HT-29 (cell line): ENCODE measurements around the gene TCF15. TPM values are rescaled to one million over a fixed set of nuclear protein-coding genes. Genes with fewer than 3 reads are reported as not detected.
"Not testable (repeated sequence)": the region's sequence is repeated elsewhere in the genome, so short reads cannot be mapped to it uniquely, and the experiment has no call there.

Experiments
- DNase-seq: peaks from one replicate; pipeline ENCODE4 v3.0.0-alpha.2; 2015; ENCODE audit warnings: low spot score
- total RNA-seq: library from RNA; depleted of rRNA; stranded (reverse); fragments of >200 nt; shearing (Covaris generic); gene quantifications from 2 replicates; pipeline ENCODE4 v1.2.3, GENCODE V29; 2014

Gene TCF15
- total RNA-seq, 1 experiment from 2014 or later = not detected

GRCh38 chr20:642398-643174 is 32.5 kb upstream of the TCF15 start:
- no peak for DNase-seq

GRCh38 chr20:642013-642397 is 31.9 kb upstream of the TCF15 start:
- not testable (repeated sequence) for DNase-seq

GRCh38 chr20:641516-641875 is 31.4 kb upstream of the TCF15 start:
- DNase-seq = no peak

GRCh38 chr20:640674-641515 is 30.8 kb upstream of the TCF15 start:
- DNase-seq = no peak

GRCh38 chr20:638579-638978 is 28.5 kb upstream of the TCF15 start:
- DNase-seq = no peak

GRCh38 chr20:637559-637958 is 27.4 kb upstream of the TCF15 start:
- DNase-seq = no peak

GRCh38 chr20:635893-636338 is 25.8 kb upstream of the TCF15 start:
- DNase-seq = no peak

- no peak for DNase-seq
These were observed 25.2 kb upstream of the TCF15 start for GRCh38 chr20:635028-635892.

- DNase-seq = no peak
These were observed 24.2 kb upstream of the TCF15 start for GRCh38 chr20:634148-634925.

- no peak for DNase-seq
These were observed 21.0 kb upstream of the TCF15 start for GRCh38 chr20:631101-631500.

GRCh38 chr20:626579-626978 is 16.5 kb upstream of the TCF15 start:
- no peak for DNase-seq

GRCh38 chr20:625360-625932 is 15.3 kb upstream of the TCF15 start:
- DNase-seq = no peak

GRCh38 chr20:623704-624103 is 13.6 kb upstream of the TCF15 start:
- no peak for DNase-seq

GRCh38 chr20:623021-623420 is 12.9 kb upstream of the TCF15 start:
- no peak for DNase-seq

GRCh38 chr20:622161-622560 is 12.1 kb upstream of the TCF15 start:
- DNase-seq = no peak

- DNase-seq = no peak
These were observed 11.1 kb upstream of the TCF15 start for GRCh38 chr20:621125-621756.

- DNase-seq = no peak
These were observed 10.1 kb upstream of the TCF15 start for GRCh38 chr20:620246-620645.

- DNase-seq = no peak
These were observed 8.9 kb upstream of the TCF15 start for GRCh38 chr20:618980-619379.

GRCh38 chr20:617934-618690 is 8.0 kb upstream of the TCF15 start:
- no peak for DNase-seq

GRCh38 chr20:615514-615913 is 5.4 kb upstream of the TCF15 start:
- no peak for DNase-seq
